ENCODE data around the gene LIPT2. TPM values are rescaled to one million over a fixed set of nuclear protein-coding genes. Genes with fewer than 3 reads are reported as not detected.

The LIPT2 gene
- polyA plus RNA-seq, 1 of the 3 experiments (the other 2 are of a cell fraction), result 4.6 TPM

DNA sequence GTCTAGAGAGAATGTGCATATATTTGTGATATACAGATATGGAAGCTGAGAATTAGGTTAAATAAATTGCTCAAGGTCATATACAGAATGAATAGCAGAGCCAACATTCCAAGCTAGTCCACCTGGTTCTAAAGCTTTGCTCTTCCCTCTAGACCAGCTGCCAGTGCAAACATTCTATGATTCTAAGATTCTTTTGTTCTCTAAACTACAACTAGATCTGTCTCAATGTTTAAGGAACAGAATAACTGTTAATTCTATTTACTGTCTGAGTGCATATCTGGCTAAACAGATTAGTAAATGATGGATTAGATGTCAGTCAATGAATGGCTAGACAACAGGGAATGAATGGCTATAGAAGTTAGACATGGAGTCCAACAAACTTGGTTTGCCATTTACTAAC lies 45.8 kb downstream of the LIPT2 start:
- Histone ChIP-seq H3K9me3 (no peaks in the 10 kb centered on the region), H3K4me2 (no peak overlapping the region), H2AFZ (ENCODE audit: low read depth) (no peak overlapping the region), H3K79me2 (ENCODE audit: insufficient read depth) (no peaks in the 10 kb centered on the region), H4K20me1 (ENCODE audit: insufficient read depth) (no peaks in the 10 kb centered on the region), H3K4me1 (ENCODE audit: control insufficient read depth in 1 of 2, insufficient read depth in 2 of 2, low read depth in 1 of 2, low read length in 1 of 2) (peaks cover 0 to 23% of the 10 kb centered on the region in 2 experiments; a peak in 3 of 4 replicates), H3K9me2 (no peaks in the 10 kb centered on the region), H3K27me3 (ENCODE audit: insufficient read depth) (no peaks in the 10 kb centered on the region), H3F3A (replicated peaks; ENCODE audit: insufficient read depth) (no peaks in the 10 kb centered on the region), H3K9ac (no peak overlapping the region), H3K4me3 (ENCODE audit: low read depth in 2 of 2, low read length in 1 of 2) (no peak overlapping the region), H3K36me3 (replicated peaks in 1 of 2; ENCODE audit: control insufficient read depth in 1 of 2, insufficient read depth in 2 of 2, low read length in 1 of 2) (no peaks in the 10 kb centered on the region), H3K27ac (ENCODE audit: low read depth in 2 of 2, low read length in 1 of 2) (no peak overlapping the region)
- CTCF ChIA-PET, result interaction anchor here (1.0 to 14.5 kb wide), 7 partner anchors 13 to 200 kb away, joined by 3 to 349 read pairs (median 11); partner anchors contain the start of gene PGM2L1
- POLR2A ChIA-PET, result interaction anchor here (1.3 kb wide), 1 partner anchor 192 kb away, joined by 3 read pairs; no protein-coding TSS in a partner anchor
- DNase-seq, result no peak
- TF ChIP-seq, protein P1, sequence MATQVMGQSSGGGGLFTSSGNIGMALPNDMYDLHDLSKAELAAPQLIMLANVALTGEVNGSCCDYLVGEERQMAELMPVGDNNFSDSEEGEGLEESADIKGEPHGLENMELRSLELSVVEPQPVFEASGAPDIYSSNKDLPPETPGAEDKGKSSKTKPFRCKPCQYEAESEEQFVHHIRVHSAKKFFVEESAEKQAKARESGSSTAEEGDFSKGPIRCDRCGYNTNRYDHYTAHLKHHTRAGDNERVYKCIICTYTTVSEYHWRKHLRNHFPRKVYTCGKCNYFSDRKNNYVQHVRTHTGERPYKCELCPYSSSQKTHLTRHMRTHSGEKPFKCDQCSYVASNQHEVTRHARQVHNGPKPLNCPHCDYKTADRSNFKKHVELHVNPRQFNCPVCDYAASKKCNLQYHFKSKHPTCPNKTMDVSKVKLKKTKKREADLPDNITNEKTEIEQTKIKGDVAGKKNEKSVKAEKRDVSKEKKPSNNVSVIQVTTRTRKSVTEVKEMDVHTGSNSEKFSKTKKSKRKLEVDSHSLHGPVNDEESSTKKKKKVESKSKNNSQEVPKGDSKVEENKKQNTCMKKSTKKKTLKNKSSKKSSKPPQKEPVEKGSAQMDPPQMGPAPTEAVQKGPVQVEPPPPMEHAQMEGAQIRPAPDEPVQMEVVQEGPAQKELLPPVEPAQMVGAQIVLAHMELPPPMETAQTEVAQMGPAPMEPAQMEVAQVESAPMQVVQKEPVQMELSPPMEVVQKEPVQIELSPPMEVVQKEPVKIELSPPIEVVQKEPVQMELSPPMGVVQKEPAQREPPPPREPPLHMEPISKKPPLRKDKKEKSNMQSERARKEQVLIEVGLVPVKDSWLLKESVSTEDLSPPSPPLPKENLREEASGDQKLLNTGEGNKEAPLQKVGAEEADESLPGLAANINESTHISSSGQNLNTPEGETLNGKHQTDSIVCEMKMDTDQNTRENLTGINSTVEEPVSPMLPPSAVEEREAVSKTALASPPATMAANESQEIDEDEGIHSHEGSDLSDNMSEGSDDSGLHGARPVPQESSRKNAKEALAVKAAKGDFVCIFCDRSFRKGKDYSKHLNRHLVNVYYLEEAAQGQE (IDR thresholded peaks at IDR 0.05; ENCODE audit: low read depth, low read length), result no peak
- TF ChIP-seq FOXM1 (IDR thresholded peaks at IDR 0.05; ENCODE audit: low read depth) (no peak), GATA2 (CRISPR knock-in tag; IDR thresholded peaks at IDR 0.05) (0 out of 2 replicates have a peak, but pooled peaks have one; percentile 14), RCOR1 (IDR thresholded peaks at IDR 0.05; ENCODE audit: low read length) (peak; percentile 64; the same call in 1 of the 2 replicates)

DNA sequence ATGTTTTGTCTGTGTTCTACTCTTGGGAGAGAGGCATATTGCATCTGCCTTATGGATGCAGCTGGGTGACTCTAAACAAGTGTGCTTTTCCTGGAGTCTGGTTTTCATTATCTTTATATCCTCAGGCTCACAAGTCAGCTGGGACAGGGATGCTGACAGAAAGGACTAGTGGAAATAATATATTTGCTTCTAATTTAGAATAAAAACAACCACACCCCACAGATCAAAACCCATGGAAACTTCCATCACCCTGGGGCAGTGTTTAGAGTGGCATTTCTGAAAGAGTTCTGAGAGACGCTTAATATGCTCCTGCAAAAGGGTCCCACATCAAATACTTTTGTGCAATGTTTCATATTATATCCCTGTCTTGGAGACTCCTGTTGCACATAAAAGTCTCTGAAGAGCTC lies 47.0 kb downstream of the LIPT2 start:
- Histone ChIP-seq H2AFZ (ENCODE audit: low read depth) (no peak overlapping the region), H3K36me3 (replicated peaks in 1 of 2; ENCODE audit: control insufficient read depth in 1 of 2, insufficient read depth in 2 of 2, low read length in 1 of 2) (no peaks in the 10 kb centered on the region), H3K9me3 (no peaks in the 10 kb centered on the region), H3K9ac (no peak overlapping the region), H3K4me2 (no peak overlapping the region), H3F3A (replicated peaks; ENCODE audit: insufficient read depth) (no peaks in the 10 kb centered on the region), H3K27ac (ENCODE audit: low read depth in 2 of 2, low read length in 1 of 2) (peak overlapping the region in 1 of 2 experiments; percentile 69; a peak in 2 of 4 replicates), H3K9me2 (no peaks in the 10 kb centered on the region), H4K20me1 (ENCODE audit: insufficient read depth) (no peaks in the 10 kb centered on the region), H3K79me2 (ENCODE audit: insufficient read depth) (no peaks in the 10 kb centered on the region), H3K4me3 (ENCODE audit: low read depth in 2 of 2, low read length in 1 of 2) (no peak overlapping the region), H3K4me1 (ENCODE audit: control insufficient read depth in 1 of 2, insufficient read depth in 2 of 2, low read depth in 1 of 2, low read length in 1 of 2) (peaks cover 0 to 23% of the 10 kb centered on the region in 2 experiments; a peak in 3 of 4 replicates), H3K27me3 (ENCODE audit: insufficient read depth) (no peaks in the 10 kb centered on the region)
- TF ChIP-seq, protein P2, sequence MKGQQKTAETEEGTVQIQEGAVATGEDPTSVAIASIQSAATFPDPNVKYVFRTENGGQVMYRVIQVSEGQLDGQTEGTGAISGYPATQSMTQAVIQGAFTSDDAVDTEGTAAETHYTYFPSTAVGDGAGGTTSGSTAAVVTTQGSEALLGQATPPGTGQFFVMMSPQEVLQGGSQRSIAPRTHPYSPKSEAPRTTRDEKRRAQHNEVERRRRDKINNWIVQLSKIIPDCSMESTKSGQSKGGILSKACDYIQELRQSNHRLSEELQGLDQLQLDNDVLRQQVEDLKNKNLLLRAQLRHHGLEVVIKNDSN (IDR thresholded peaks at IDR 0.05; ENCODE audit: borderline replicate concordance, low read depth), result no peak
- TF ChIP-seq SMC3 (IDR thresholded peaks at IDR 0.05; ENCODE audit: low read depth, low read length) (no peak), CHD2 (IDR thresholded peaks at IDR 0.05; ENCODE audit: low read length, partially characterized antibody) (peak; percentile 77), EP300 (IDR thresholded peaks at IDR 0.05; ENCODE audit: borderline replicate concordance in 1 of 2, low read depth in 1 of 2, low read length in 1 of 2) (peak in 1 of 2 experiments; percentile 65; a peak in 1 of 4 replicates), SIN3A (IDR thresholded peaks at IDR 0.05; ENCODE audit: borderline replicate concordance, low read depth, low read length) (no peak), RCOR1 (IDR thresholded peaks at IDR 0.05; ENCODE audit: low read length) (peak; percentile 79), TCF12 (IDR thresholded peaks at IDR 0.05) (peak; percentile 47; the same call in 1 of the 2 replicates)
- TF ChIP-seq, protein P3, sequence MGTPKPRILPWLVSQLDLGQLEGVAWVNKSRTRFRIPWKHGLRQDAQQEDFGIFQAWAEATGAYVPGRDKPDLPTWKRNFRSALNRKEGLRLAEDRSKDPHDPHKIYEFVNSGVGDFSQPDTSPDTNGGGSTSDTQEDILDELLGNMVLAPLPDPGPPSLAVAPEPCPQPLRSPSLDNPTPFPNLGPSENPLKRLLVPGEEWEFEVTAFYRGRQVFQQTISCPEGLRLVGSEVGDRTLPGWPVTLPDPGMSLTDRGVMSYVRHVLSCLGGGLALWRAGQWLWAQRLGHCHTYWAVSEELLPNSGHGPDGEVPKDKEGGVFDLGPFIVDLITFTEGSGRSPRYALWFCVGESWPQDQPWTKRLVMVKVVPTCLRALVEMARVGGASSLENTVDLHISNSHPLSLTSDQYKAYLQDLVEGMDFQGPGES (IDR thresholded peaks at IDR 0.05; ENCODE audit: low read depth, low read length), result no peak
- ChIA-PET POLR2A (interaction anchor here (1.3 kb wide), 1 partner anchor 276 kb away, joined by 4 read pairs; the partner anchor contains the start of genes C2CD3 and PPME1), CTCF (interaction anchor here (1.1 to 14.5 kb wide), 7 partner anchors 46 to 483 kb away, joined by 3 to 349 read pairs (median 6); partner anchors contain the start of gene PGM2L1)
- 58% methylated on average over 1 of the region's 1 CpG for WGBS (ENCODE audit: low lambda C conversion rate)
- DNase-seq, result peak; percentile 70
